ENCODE data around the gene ATP6AP1. TPM values are rescaled to one million over a fixed set of nuclear protein-coding genes. Genes with fewer than 3 reads are reported as not detected.
"Not testable (repeated sequence)": the region's sequence is repeated elsewhere in the genome, so short reads cannot be mapped to it uniquely, and the experiment has no call there.

ATP6AP1 gene
- total RNA-seq, result 49.8 and 54.3 TPM in 2 replicates

GRCh38 chrX:154428176-154429171 lies at the start of gene ATP6AP1:
Gene ATP6AP1 (plus strand): TSS chrX:154428677. CDS start chrX:154428693, 16 bp downstream.
- Mint-ChIP-seq H3K4me3 (peak within 1 kb of the TSS; percentile 83), H3K9me3 (no peaks in the 10 kb centered on the region), H3K27ac (peak within 1 kb of the TSS; percentile 80), H3K36me3 (ENCODE audit: low read depth) (peaks cover 12% of the 10 kb centered on the region), H3K4me1 (ENCODE audit: low read depth) (peaks cover 22% of the 10 kb centered on the region), H3K27me3 (ENCODE audit: insufficient read depth) (no peaks in the 10 kb centered on the region)
- peak; percentile 88 for DNase-seq (ENCODE audit: low spot score)
- intact Hi-C loops (cut with micrococcal nuclease), result loop anchor here (1.0 to 2.0 kb wide), 3 partner anchors 16 to 88 kb away; partner anchors contain the start of gene FAM3A

DNA sequence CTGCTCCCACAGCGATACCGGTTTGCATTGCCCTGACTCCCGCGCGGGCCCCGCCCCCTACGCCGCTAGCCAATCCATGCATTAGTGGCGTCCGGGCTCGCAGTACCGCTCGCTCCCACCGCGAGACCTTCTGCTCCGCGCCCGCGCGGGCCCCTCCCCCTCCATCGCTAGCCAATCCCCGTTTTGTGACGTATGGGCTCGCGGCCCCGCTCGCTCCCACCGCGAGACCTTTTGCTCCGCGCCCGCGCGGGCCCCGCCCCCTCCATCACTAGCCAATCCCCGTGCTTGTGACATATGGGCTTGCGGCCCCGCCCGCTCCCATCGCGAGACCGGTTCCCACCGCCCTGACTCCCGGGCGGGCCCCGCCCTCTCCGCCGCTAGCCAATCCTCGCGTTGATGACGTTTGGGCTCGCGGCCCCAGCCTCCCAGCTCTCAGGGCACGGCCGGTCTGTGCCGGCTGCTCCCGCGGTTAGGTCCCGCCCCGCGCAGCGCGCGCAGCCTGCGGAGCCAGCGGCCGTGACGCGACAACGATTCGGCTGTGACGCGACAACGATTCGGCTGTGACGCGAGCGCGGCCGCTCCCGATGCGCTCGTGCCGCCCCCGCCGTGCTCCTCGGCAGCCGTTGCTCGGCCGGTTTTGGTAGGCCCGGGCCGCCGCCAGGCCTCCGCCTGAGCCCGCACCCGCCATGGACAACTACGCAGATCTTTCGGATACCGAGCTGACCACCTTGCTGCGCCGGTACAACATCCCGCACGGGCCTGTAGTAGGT lies 49.5 kb upstream of the ATP6AP1 start, which contains the start of gene EMD:
TSS of gene EMD (plus strand) at position 497 of the 770 bp plus-strand sequence. CDS start at position 687, 190 bp downstream.
- DNase-seq (ENCODE audit: low spot score), result peak; percentile 94
- peak within 1 kb of the TSS; percentile 81 for H3K27ac Mint-ChIP-seq
- H3K36me3 Mint-ChIP-seq (ENCODE audit: low read depth), result peaks cover 10% of the 10 kb centered on the region
- peak within 1 kb of the TSS; percentile 89 for H3K4me3 Mint-ChIP-seq
- no peaks in the 10 kb centered on the region for H3K27me3 Mint-ChIP-seq (ENCODE audit: insufficient read depth)
- intact Hi-C loops (cut with micrococcal nuclease), result loop anchor here (1.0 kb wide), 3 partner anchors 10 to 407 kb away; partner anchors contain the start of genes FAM3A and TMEM187
- peaks cover 4% of the 10 kb centered on the region for H3K4me1 Mint-ChIP-seq (ENCODE audit: low read depth)
- no peaks in the 10 kb centered on the region for H3K9me3 Mint-ChIP-seq

- DNase-seq (ENCODE audit: low spot score), result no peak
- Mint-ChIP-seq H3K9me3 (no peaks in the 10 kb centered on the region), H3K27me3 (ENCODE audit: insufficient read depth) (no peaks in the 10 kb centered on the region), H3K27ac (peak overlapping the region; percentile 78), H3K4me3 (peak overlapping the region; percentile 89), H3K36me3 (ENCODE audit: low read depth) (peaks cover 10% of the 10 kb centered on the region), H3K4me1 (ENCODE audit: low read depth) (peaks cover 4% of the 10 kb centered on the region)
- intact Hi-C loops (cut with micrococcal nuclease), result loop anchor here (1.0 kb wide), 1 partner anchor 407 kb away; the partner anchor contains the start of gene TMEM187
Measured at GRCh38 chrX:154379569-154379951, 48.9 kb upstream of the ATP6AP1 start.

DNA sequence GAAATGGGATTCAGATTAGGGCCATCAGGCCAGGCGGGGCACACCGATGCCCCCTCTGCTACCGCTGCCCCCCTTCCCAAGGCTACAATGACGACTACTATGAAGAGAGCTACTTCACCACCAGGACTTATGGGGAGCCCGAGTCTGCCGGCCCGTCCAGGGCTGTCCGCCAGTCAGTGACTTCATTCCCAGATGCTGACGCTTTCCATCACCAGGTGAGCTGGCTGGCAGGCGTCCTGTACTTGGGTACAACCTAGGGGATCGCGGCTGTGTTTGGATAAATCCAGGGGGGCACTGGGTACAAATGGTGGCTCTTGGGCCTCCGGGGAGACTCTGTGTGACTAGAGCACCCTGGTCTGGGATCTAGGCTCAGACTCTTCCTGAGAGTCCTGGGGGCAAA lies 48.3 kb upstream of the ATP6AP1 start:
- Mint-ChIP-seq H3K4me3 (peak overlapping the region; percentile 89), H3K9me3 (no peaks in the 10 kb centered on the region), H3K4me1 (ENCODE audit: low read depth) (peaks cover 4% of the 10 kb centered on the region), H3K27me3 (ENCODE audit: insufficient read depth) (no peaks in the 10 kb centered on the region), H3K36me3 (ENCODE audit: low read depth) (peaks cover 10% of the 10 kb centered on the region), H3K27ac (peak overlapping the region; percentile 78)
- intact Hi-C loops (cut with micrococcal nuclease), result no loop called here
- DNase-seq (ENCODE audit: low spot score), result no peak

GRCh38 chrX:154380787-154381186 lies 47.7 kb upstream of the ATP6AP1 start:
- Mint-ChIP-seq H3K9me3 (no peaks in the 10 kb centered on the region), H3K4me3 (peak overlapping the region; percentile 89), H3K36me3 (ENCODE audit: low read depth) (peaks cover 10% of the 10 kb centered on the region), H3K27me3 (ENCODE audit: insufficient read depth) (no peaks in the 10 kb centered on the region), H3K4me1 (ENCODE audit: low read depth) (peaks cover 4% of the 10 kb centered on the region), H3K27ac (peak overlapping the region; percentile 78)
- no peak for DNase-seq (ENCODE audit: low spot score)
- intact Hi-C loops (cut with micrococcal nuclease), result no loop called here

DNA sequence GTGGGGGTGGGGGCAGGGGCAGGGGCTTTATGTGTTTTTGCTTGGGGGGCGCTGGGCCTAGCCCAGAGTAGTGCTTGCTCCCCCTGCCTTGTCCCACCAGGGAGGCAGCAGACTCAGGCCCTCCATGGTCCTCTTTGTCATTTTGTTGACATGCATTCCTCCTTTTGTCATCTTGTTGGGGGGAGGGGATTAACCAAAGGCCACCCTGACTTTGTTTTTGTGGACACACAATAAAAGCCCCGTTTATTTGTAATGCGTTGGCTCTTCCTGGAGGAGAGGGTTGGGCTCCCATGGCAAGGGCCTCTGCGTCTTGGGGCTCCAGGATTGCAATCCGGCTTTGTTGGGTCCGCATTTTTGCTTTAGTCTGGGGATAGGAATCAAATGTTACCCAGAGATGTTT lies 47.2 kb upstream of the ATP6AP1 start:
- Mint-ChIP-seq H3K4me3 (peak overlapping the region; percentile 7), H3K27ac (no peak overlapping the region)
- intact Hi-C loops (cut with micrococcal nuclease), result no loop called here

GRCh38 chrX:154382483-154383069 lies 45.9 kb upstream of the ATP6AP1 start:
- intact Hi-C loops (cut with micrococcal nuclease), result no loop called here
- Mint-ChIP-seq H3K9me3 (no peaks in the 10 kb centered on the region), H3K36me3 (ENCODE audit: low read depth) (peaks cover 10% of the 10 kb centered on the region), H3K4me3 (no peak overlapping the region), H3K27me3 (ENCODE audit: insufficient read depth) (no peaks in the 10 kb centered on the region), H3K27ac (no peak overlapping the region), H3K4me1 (ENCODE audit: low read depth) (no peaks in the 10 kb centered on the region)
- no peak for DNase-seq (ENCODE audit: low spot score)

More for the DNA sequence above, 47.2 kb upstream of the ATP6AP1 start:
- H3K27me3 Mint-ChIP-seq (ENCODE audit: insufficient read depth), result no peaks in the 10 kb centered on the region
- H3K9me3 Mint-ChIP-seq, result no peaks in the 10 kb centered on the region
- peaks cover 10% of the 10 kb centered on the region for H3K36me3 Mint-ChIP-seq (ENCODE audit: low read depth)
- H3K4me1 Mint-ChIP-seq (ENCODE audit: low read depth), result peaks cover 4% of the 10 kb centered on the region
- DNase-seq (ENCODE audit: low spot score), result no peak

- no peak for DNase-seq (ENCODE audit: low spot score)
- H3K27ac Mint-ChIP-seq, result peak overlapping the region; percentile 29
- intact Hi-C loops (cut with micrococcal nuclease), result no loop called here
- H3K27me3 Mint-ChIP-seq (ENCODE audit: insufficient read depth), result no peaks in the 10 kb centered on the region
- H3K9me3 Mint-ChIP-seq, result no peaks in the 10 kb centered on the region
- peaks cover 10% of the 10 kb centered on the region for H3K36me3 Mint-ChIP-seq (ENCODE audit: low read depth)
- H3K4me1 Mint-ChIP-seq (ENCODE audit: low read depth), result no peaks in the 10 kb centered on the region
- H3K4me3 Mint-ChIP-seq, result no peak overlapping the region
Measured at GRCh38 chrX:154383359-154384283, 44.9 kb upstream of the ATP6AP1 start.

DNA sequence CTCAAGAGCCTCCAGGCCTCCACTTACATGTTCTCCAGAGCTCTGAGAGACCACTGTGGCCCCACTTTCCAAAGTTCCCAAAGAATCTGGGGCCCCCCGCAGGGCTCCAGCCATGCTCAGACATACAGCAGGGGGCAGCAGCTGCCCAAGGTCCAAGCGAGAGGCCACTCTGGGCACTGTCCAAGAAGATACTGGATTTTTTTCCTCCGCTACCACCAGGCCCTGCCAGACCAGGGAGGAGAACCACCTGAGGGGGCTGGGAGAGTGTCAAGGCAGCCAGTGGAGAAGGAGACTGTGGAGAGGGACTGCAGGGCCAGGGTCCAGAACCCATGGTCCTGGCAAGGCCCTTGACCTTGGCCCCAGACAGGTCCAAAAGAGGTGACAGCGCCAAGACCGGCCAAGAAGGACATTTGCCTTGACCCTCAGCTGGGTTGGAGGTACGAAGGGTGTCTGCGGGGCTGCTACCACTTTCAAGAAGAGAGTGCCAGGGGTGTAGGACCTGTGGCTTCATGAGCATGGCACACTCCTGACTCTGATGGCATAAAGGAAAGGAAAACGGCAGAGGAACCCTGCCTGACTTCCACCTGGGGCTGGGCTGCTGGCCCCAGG lies 44.1 kb upstream of the ATP6AP1 start:
- H3K4me1 Mint-ChIP-seq (ENCODE audit: low read depth), result no peaks in the 10 kb centered on the region
- no peak overlapping the region for H3K4me3 Mint-ChIP-seq
- no peak for DNase-seq (ENCODE audit: low spot score)
- intact Hi-C loops (cut with micrococcal nuclease), result no loop called here
- H3K27me3 Mint-ChIP-seq (ENCODE audit: insufficient read depth), result no peaks in the 10 kb centered on the region
- peaks cover 10% of the 10 kb centered on the region for H3K36me3 Mint-ChIP-seq (ENCODE audit: low read depth)
- H3K27ac Mint-ChIP-seq, result no peak overlapping the region
- H3K9me3 Mint-ChIP-seq, result no peaks in the 10 kb centered on the region

DNA sequence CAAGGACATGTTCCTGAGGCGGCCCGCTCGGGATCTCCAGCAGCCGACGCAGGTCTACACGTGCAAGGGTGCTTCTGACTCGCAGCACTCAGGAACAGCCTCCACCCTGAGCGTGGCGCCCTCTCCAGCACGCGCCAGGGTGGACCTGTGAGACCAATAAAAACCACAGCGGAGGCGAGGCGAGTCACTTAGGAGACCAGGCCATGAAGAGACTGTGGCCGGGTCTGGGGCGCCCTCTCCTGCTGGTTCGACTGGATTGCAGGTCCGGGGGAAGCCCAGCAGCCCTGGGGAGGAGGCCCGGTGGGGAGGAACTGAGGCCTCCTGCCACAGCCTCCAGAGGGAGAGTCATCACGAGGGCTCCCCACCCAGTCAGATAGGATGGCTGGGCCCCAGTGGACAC lies 40.4 kb upstream of the ATP6AP1 start:
- H3K36me3 Mint-ChIP-seq (ENCODE audit: low read depth); H3K27me3 Mint-ChIP-seq (ENCODE audit: insufficient read depth); DNase-seq (ENCODE audit: low spot score); intact Hi-C loops (cut with micrococcal nuclease); H3K4me1 Mint-ChIP-seq (ENCODE audit: low read depth); H3K27ac Mint-ChIP-seq; H3K4me3 Mint-ChIP-seq; H3K9me3 Mint-ChIP-seq: not testable (repeated sequence)

DNA sequence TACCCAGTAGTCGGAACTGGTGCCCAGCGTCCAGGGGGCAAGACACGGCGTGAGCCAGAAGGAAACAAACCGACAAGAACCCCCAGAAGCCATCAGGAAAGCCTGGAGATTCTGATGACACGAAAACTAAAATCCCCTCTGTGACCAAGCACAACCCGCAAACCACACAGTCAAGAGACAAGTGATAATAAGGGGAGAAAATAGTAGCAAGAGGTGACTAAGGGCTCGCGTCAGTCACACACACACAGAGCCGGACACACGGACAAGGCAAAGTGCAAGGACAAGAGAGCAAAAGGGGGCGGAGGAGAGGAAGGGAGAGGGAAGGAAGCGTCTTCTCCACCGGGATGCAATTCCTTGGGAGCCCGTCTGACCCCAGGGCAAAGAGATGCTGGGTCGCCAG lies 39.8 kb upstream of the ATP6AP1 start:
- H3K27me3 Mint-ChIP-seq (ENCODE audit: insufficient read depth); H3K27ac Mint-ChIP-seq; DNase-seq (ENCODE audit: low spot score); intact Hi-C loops (cut with micrococcal nuclease); H3K36me3 Mint-ChIP-seq (ENCODE audit: low read depth); H3K4me3 Mint-ChIP-seq; H3K4me1 Mint-ChIP-seq (ENCODE audit: low read depth); H3K9me3 Mint-ChIP-seq: not testable (repeated sequence)

All from activated T-helper 1 cell treated with anti-CD3 and anti-CD28 coated beads, Interleukin-12 subunit alpha, Interleukin-12 subunit beta, Interleukin-2, Interleukin-4 antibody, amounts not matched to agents 30 ng/mL and 10 ng/mL and 1 ng/mL, durations not matched to agents 14 hours and 24 hours and 36 hours (primary cell).